HG03045 (cell line): ENCODE data around the gene TRIM36.

Experiments
- ATAC-seq: cut with Tn5 transposase; IDR thresholded peaks from one replicate; pipeline ENCODE4 v1.9.1; 2021; ENCODE audit warnings: mild to moderate bottlenecking, moderate library complexity; ENCODE audit not compliant: unreplicated experiment

Gene TRIM36

DNA sequence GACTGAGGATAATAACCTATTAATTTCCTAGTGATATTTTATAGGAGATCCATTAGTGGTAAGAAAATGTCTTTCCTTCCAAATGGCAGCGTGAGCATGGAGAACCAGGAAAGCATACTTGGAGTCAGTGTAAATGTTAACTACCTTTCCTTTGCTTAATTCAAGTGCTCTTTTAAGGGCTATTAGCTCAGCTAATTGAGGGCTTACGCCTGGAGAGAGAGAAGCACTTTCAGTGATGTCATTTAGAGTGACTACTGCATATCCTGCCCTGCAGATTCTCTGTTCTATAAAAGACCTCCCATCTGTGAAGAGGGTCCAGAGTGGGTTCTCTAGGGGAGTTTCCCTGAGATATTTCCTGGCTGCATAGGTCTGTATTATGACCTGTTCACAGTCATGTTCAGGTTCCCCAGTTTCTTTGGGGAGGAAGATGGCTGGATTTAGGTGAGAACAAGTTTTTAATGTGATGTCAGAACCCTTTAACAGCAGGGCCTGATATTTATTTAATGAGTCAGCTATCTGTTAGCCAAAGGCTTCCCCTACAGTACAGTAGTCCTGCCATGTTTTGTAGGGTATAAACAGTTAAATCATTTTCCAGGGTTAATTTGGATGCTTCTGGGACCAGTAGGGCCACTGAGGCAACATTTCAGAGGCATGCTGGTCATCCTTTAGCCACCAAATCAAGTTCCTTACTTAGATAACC lies 89.6 kb downstream of the TRIM36 start:
- ATAC-seq, result no peak
